Measurements from ENCODE around the gene ACOXL. TPM values are rescaled to one million over a fixed set of nuclear protein-coding genes. Genes with fewer than 3 reads are reported as not detected.

Gene ACOXL
- total and polyA plus RNA-seq, 4 donors: 4.4 to 32.8 (median 12.2) TPM

- 96 to 98% methylated on average over 5 of the region's 5 CpGs for WGBS, 2 donors
- DNase-seq: no peak
- no peak for TF ChIP-seq CTCF (IDR thresholded peaks at IDR 0.05; ENCODE audit: control extremely low read depth, extremely low read depth)
- Histone ChIP-seq H3K27me3 (ENCODE audit: control insufficient read depth in 3 of 3, insufficient read depth in 3 of 3, low read length in 2 of 3) (no peaks in the 10 kb centered on the region), H3K4me1 (ENCODE audit: control insufficient read depth in 5 of 5, insufficient read depth in 5 of 5, low read length in 5 of 5) (peaks cover 0 to 9% (median 0%) of the 10 kb centered on the region in 5 donors), H3K27ac (ENCODE audit: low read depth in 1 of 2, low read length in 1 of 2) (no peak overlapping the region), H3K4me3 (no peak overlapping the region), H3K9me3 (ENCODE audit: control insufficient read depth in 4 of 4, insufficient read depth in 3 of 4, low read length in 3 of 4) (no peaks in the 10 kb centered on the region), H3K36me3 (ENCODE audit: control insufficient read depth in 4 of 4, insufficient read depth in 4 of 4, low read length in 4 of 4) (no peaks in the 10 kb centered on the region), H3K9ac (ENCODE audit: insufficient read depth in 1 of 2, low read length in 2 of 2) (no peak overlapping the region)
- no peak for ATAC-seq (ENCODE audit: insufficient read depth, low FRiP score)
These were observed 314.3 kb downstream of the ACOXL start for GRCh38 chr2:111046670-111047069.

- peak in 1 of 3 donors; percentile 10 for DNase-seq
- no peak for TF ChIP-seq CTCF (IDR thresholded peaks at IDR 0.05; ENCODE audit: control extremely low read depth, extremely low read depth)
- Histone ChIP-seq H3K4me1 (ENCODE audit: control insufficient read depth in 5 of 5, insufficient read depth in 5 of 5, low read length in 5 of 5) (peaks cover 0 to 9% (median 0%) of the 10 kb centered on the region in 5 donors), H3K36me3 (ENCODE audit: control insufficient read depth in 4 of 4, insufficient read depth in 4 of 4, low read length in 4 of 4) (no peaks in the 10 kb centered on the region), H3K9ac (ENCODE audit: insufficient read depth in 1 of 2, low read length in 2 of 2) (no peak overlapping the region), H3K27ac (ENCODE audit: low read depth in 1 of 2, low read length in 1 of 2) (no peak overlapping the region), H3K9me3 (ENCODE audit: control insufficient read depth in 4 of 4, insufficient read depth in 3 of 4, low read length in 3 of 4) (no peaks in the 10 kb centered on the region), H3K4me3 (no peak overlapping the region), H3K27me3 (ENCODE audit: control insufficient read depth in 3 of 3, insufficient read depth in 3 of 3, low read length in 2 of 3) (no peaks in the 10 kb centered on the region)
- ATAC-seq (ENCODE audit: insufficient read depth, low FRiP score): no peak
- WGBS, 2 donors: 81% methylated on average over 12 of the region's 12 CpGs
These were observed 316.7 kb downstream of the ACOXL start for GRCh38 chr2:111048856-111049768.

- Histone ChIP-seq H3K36me3 (ENCODE audit: control insufficient read depth in 4 of 4, insufficient read depth in 4 of 4, low read length in 4 of 4) (no peaks in the 10 kb centered on the region), H3K27ac (ENCODE audit: low read depth in 1 of 2, low read length in 1 of 2) (no peak overlapping the region), H3K4me1 (ENCODE audit: control insufficient read depth in 5 of 5, insufficient read depth in 5 of 5, low read length in 5 of 5) (peaks cover 0 to 9% (median 0%) of the 10 kb centered on the region in 5 donors), H3K27me3 (ENCODE audit: control insufficient read depth in 3 of 3, insufficient read depth in 3 of 3, low read length in 2 of 3) (no peaks in the 10 kb centered on the region), H3K4me3 (no peak overlapping the region), H3K9ac (ENCODE audit: insufficient read depth in 1 of 2, low read length in 2 of 2) (no peak overlapping the region), H3K9me3 (ENCODE audit: control insufficient read depth in 4 of 4, insufficient read depth in 3 of 4, low read length in 3 of 4) (no peaks in the 10 kb centered on the region)
- peak in 1 of 3 donors; percentile 23 for DNase-seq
- no peak for TF ChIP-seq CTCF (IDR thresholded peaks at IDR 0.05; ENCODE audit: control extremely low read depth, extremely low read depth)
- ATAC-seq (ENCODE audit: insufficient read depth, low FRiP score): no peak
- WGBS, 2 donors: 76 to 78% methylated on average over 8 of the region's 8 CpGs
These were observed 317.6 kb downstream of the ACOXL start for GRCh38 chr2:111049792-111050640.

Data from lung (tissue), 12 donors.